ENCODE measurements around the gene ADAM30. TPM values are rescaled to one million over a fixed set of nuclear protein-coding genes. Genes with fewer than 3 reads are reported as not detected.
A peak's percentile ranks its signal among the peaks of the same experiment; 100 is the strongest.

The ADAM30 gene
- total RNA-seq, 2 donors from 2014 or later, result not detected

DNA sequence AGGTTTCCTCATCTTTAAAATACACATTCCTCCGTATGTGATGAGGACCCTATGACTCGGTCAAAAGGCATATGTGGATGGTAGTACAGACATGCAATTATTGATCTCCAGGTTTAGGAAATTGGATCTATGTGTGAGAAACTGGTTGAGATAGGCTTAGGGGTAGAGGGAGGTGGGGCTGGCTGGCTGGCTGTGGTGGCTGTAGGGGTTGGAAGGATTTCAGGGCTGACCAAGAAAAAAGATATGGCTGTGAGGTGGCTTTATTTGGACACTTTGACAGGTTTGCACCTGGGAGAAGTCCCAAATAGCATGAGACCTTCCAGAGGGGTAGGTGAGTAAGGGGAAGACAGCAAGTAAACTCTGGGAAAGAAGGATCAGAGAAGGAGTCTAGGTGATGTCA is 39.6 kb upstream of the ADAM30 start:
- H3K27me3 ChIP-seq, result no peaks in the 10 kb centered on the region
- DNase-seq, result no peak
- intact Hi-C loops (cut with DNase I), result no loop called here
- H3K4me1 ChIP-seq, result peaks cover 16% of the 10 kb centered on the region
- H3K27ac ChIP-seq, result peak overlapping the region in 1 of 4 donors; percentile 44
- no peak for ATAC-seq
- peaks cover 4 to 11% of the 10 kb centered on the region in 2 donors for H3K36me3 ChIP-seq (replicated peaks in 1 of 2; ENCODE audit: insufficient read depth in 1 of 2, low read depth in 2 of 2)
- no peak overlapping the region for H3K4me3 ChIP-seq
- WGBS, 2 donors, result 87 to 91% methylated on average over 2 of the region's 2 CpGs
- H3K9me3 ChIP-seq, result peaks cover 0 to 4% (median 0%) of the 10 kb centered on the region in 3 donors
- TF ChIP-seq POLR2A (IDR thresholded peaks at IDR 0.05), result no peak
- TF ChIP-seq, protein P1, sequence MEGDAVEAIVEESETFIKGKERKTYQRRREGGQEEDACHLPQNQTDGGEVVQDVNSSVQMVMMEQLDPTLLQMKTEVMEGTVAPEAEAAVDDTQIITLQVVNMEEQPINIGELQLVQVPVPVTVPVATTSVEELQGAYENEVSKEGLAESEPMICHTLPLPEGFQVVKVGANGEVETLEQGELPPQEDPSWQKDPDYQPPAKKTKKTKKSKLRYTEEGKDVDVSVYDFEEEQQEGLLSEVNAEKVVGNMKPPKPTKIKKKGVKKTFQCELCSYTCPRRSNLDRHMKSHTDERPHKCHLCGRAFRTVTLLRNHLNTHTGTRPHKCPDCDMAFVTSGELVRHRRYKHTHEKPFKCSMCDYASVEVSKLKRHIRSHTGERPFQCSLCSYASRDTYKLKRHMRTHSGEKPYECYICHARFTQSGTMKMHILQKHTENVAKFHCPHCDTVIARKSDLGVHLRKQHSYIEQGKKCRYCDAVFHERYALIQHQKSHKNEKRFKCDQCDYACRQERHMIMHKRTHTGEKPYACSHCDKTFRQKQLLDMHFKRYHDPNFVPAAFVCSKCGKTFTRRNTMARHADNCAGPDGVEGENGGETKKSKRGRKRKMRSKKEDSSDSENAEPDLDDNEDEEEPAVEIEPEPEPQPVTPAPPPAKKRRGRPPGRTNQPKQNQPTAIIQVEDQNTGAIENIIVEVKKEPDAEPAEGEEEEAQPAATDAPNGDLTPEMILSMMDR (IDR thresholded peaks at IDR 0.05), result no peak

DNA sequence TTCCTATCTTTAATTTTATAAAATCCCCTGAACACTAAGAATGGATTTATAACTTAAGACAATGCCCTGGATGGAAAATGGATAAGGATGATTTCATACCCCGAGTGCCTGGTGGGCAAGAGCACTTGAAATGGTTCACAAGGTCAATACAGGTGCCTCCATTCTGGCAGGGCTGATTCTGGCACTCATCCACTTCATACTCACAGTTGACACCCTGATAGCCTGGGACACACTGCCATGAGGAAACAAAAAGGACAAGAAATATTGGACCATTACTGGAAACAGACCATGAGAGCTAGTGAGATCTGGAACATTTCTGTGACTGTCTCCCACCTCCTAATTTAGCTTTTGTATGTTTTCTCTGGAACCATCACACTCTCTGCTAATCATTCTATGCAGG is 39.1 kb upstream of the ADAM30 start:
- Histone ChIP-seq H3K36me3 (replicated peaks in 1 of 2; ENCODE audit: insufficient read depth in 1 of 2, low read depth in 2 of 2) (peaks cover 4 to 8% of the 10 kb centered on the region in 2 donors), H3K9me3 (peaks cover 0 to 4% (median 0%) of the 10 kb centered on the region in 3 donors), H3K27ac (peak overlapping the region in 1 of 4 donors; percentile 44), H3K4me3 (no peak overlapping the region), H3K4me1 (peaks cover 16% of the 10 kb centered on the region), H3K27me3 (no peaks in the 10 kb centered on the region)
- 13 to 28% methylated on average over 1 of the region's 1 CpG for WGBS, 2 donors
- DNase-seq (peak in 3 of 4 donors; percentile 28 to 60 (median 44)), ATAC-seq (peak; percentile 40)
- intact Hi-C loops (cut with DNase I), result no loop called here
- TF ChIP-seq POLR2A (IDR thresholded peaks at IDR 0.05), result no peak
- TF ChIP-seq, protein P1 (IDR thresholded peaks at IDR 0.05), result no peak

DNA sequence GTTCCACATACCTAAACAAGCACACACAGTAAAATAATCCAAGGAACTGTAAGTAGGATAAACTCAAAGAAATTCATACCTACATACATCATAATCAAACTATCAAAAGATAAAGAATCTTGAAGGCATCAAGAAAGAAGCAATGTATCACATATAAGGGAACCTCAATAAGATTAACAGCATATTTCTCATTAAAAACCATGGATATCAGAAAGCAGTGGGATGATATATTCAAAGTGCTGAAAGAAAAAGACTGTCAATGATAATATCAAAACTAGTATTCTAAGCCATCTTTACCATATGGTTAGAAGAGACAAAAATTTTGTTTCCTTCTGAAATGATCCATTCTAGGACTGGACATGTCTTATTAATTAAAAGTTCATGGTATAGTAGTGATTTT is 37.1 kb upstream of the ADAM30 start:
- ATAC-seq (no peak), DNase-seq (no peak)
- H3K36me3 ChIP-seq (replicated peaks in 1 of 2; ENCODE audit: insufficient read depth in 1 of 2, low read depth in 2 of 2), result peaks cover 4 to 16% of the 10 kb centered on the region in 2 donors
- no peak overlapping the region for H3K27ac ChIP-seq
- H3K9me3 ChIP-seq, result peaks cover 0 to 4% (median 0%) of the 10 kb centered on the region in 3 donors
- H3K27me3 ChIP-seq, result no peaks in the 10 kb centered on the region
- intact Hi-C loops (cut with DNase I), result no loop called here
- no peak for TF ChIP-seq POLR2A (IDR thresholded peaks at IDR 0.05)
- TF ChIP-seq, protein P1 (IDR thresholded peaks at IDR 0.05), result no peak
- H3K4me1 ChIP-seq, result peaks cover 16% of the 10 kb centered on the region
- H3K4me3 ChIP-seq, result no peak overlapping the region

DNA sequence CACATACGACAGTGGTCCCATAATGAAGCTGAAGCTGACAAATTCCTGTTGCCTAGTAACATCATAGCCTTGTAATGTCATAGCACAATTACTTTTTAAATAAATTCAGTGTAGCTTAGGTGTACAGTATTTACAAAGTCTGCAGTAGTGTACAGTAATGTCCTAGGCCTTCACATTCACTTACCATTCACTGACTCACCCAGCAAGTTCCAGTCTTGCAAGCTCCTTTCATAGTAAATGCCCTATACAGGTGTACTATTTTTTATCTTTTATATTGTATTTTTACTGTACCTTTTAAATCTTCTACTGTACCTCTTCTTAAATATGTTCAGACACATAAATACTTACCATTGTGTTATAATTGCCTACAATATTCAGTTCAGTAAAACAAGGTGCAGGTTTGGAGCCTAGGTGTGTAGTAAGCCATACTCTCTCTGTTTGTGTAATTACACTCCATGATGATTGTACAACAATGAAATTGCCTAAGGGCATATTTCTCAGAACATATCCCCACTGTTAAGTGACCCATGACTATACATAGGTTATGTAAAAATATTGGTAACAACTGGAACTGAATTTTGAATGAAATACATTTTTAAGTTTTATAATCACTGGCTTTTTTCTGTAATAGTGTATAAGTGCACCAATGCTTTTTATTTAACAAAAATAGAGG is 33.5 kb upstream of the ADAM30 start:
- Histone ChIP-seq H3K27ac (no peak overlapping the region), H3K9me3 (peaks cover 0 to 4% (median 0%) of the 10 kb centered on the region in 3 donors), H3K36me3 (replicated peaks in 1 of 2; ENCODE audit: insufficient read depth in 1 of 2, low read depth in 2 of 2) (peaks cover 4 to 25% of the 10 kb centered on the region in 2 donors), H3K4me3 (no peak overlapping the region), H3K4me1 (no peaks in the 10 kb centered on the region), H3K27me3 (no peaks in the 10 kb centered on the region)
- DNase-seq (no peak), ATAC-seq (no peak)
- 97 to 100% methylated on average over 1 of the region's 1 CpG for WGBS, 2 donors
- intact Hi-C loops (cut with DNase I), result no loop called here
- TF ChIP-seq, protein P1 (IDR thresholded peaks at IDR 0.05), result no peak
- TF ChIP-seq POLR2A (IDR thresholded peaks at IDR 0.05), result no peak

DNA sequence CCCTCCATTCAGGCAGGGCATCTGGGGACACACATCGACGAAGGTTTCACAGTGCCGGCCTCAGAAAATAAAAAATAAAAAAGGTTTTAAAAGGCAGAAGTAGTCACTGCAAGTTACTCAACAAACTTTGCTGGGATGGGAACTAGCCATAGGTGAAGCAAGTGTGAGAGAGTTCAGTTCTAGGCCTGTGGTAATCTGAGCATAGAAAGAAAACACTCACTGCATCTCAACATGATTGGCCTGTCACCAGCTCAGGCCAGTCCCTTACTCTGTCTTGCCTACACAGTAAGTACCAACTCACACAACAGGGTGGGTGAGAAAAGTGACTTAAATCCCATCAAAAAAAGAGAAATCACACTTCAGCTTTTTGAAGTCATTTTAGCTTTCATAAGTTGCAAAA is 30.2 kb upstream of the ADAM30 start:
- no peaks in the 10 kb centered on the region for H3K9me3 ChIP-seq
- H3K4me3 ChIP-seq, result no peak overlapping the region
- intact Hi-C loops (cut with DNase I), result no loop called here
- DNase-seq (no peak), ATAC-seq (no peak)
- no peaks in the 10 kb centered on the region for H3K4me1 ChIP-seq
- TF ChIP-seq, protein P1 (IDR thresholded peaks at IDR 0.05), result no peak
- TF ChIP-seq POLR2A (IDR thresholded peaks at IDR 0.05), result no peak
- H3K27me3 ChIP-seq, result no peaks in the 10 kb centered on the region
- WGBS, 2 donors, result 88 to 94% methylated on average over 3 of the region's 3 CpGs
- no peak overlapping the region for H3K27ac ChIP-seq
- H3K36me3 ChIP-seq (replicated peaks in 1 of 2; ENCODE audit: insufficient read depth in 1 of 2, low read depth in 2 of 2), result peaks cover 0 to 38% of the 10 kb centered on the region in 2 donors

Data from body of pancreas (tissue), 4 donors.